ENCODE results near the gene CACNB2.

The CACNB2 gene

DNA sequence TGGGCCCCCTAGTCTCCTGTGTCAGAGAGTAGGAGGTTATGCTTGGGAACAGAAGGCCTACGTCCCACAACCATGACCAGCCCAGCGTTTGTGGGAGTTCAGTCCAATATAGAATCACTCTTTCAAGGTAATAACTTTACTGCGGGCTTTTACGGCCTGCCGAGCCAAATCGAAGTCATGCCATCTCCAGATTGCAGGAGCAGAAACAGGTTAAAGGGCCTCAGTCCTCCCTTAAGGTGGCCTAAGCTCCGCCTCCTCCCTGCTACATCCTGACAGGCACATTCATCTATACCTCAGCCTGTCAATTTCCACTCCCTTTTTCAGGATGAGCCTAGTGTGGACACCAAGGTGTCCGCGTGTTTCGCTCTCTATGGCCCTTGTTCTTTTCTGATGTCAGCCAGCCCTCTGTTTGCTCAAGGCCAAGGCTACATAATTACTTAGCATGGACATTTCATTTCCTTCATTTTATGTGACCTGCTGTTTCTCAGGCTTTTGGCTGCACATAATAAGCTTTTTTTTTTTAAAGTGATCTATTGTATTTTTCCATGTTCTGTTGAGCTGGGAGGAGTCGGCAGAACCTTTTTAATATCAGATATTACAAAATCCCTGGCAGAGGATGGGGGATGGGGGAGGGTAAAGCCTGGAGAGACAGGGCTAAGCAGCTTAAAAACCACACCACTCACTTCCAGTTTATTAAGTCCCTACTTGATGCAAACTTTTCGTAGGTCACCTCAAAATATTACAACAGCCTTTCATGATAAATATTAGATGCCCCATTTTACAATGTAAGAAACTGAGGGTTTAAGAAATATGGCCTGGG, 84.6 kb downstream of the CACNB2 start:
- DNase-seq (no peak), ATAC-seq (no peak)
- Mint-ChIP-seq H3K4me1 (no peaks in the 10 kb centered on the region), H3K27ac (no peak overlapping the region), H3K9me3 (no peaks in the 10 kb centered on the region), H3K4me3 (no peak overlapping the region), H3K27me3 (peaks cover 6% of the 10 kb centered on the region)

DNA sequence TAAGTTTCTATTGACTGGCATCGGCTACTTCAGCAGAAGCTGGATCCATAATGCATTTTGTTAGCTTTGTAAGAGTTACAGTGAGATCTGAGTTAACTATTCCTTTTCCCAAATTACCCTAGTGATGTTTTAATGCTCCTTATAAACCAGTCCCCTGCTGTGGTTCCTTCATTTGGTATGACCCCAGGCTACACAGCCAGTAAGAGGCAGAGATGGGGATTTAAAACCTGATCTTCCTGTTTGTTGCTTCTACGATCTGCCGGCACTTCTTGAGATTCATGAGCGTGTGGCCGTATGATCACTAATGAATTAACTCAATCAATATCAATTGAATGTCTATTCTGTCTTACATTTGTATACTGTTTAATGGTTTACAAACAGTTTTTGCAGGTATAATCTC, 86.1 kb downstream of the CACNB2 start:
- no peaks in the 10 kb centered on the region for H3K4me1 Mint-ChIP-seq
- ATAC-seq (no peak), DNase-seq (no peak)
- peaks cover 6% of the 10 kb centered on the region for H3K27me3 Mint-ChIP-seq
- no peak overlapping the region for H3K27ac Mint-ChIP-seq
- no peak overlapping the region for H3K4me3 Mint-ChIP-seq
- H3K9me3 Mint-ChIP-seq: no peaks in the 10 kb centered on the region

DNA sequence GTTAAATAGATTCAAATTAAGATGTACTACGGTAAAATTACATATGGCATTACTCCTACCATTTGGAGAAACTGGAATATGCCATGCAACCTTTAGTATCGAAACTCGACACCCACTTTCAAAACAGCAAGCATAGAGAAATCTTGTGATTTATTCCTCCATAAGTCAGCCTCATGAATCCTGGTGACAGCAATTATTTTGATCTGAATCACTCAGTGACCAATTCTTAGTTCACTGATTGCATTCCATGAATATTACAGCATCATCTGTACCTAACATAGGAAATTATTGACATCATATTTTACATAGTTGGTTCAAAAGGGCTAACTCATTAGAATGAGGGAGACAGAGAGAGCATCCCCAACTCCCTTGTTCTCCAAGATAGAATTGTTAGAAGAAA, 89.6 kb downstream of the CACNB2 start:
- Mint-ChIP-seq H3K4me1 (no peaks in the 10 kb centered on the region), H3K27me3 (peaks cover 14% of the 10 kb centered on the region), H3K4me3 (no peak overlapping the region), H3K27ac (no peak overlapping the region), H3K9me3 (peaks cover 0 to 5% of the 10 kb centered on the region in 2 donors)
- ATAC-seq (no peak), DNase-seq (no peak)

DNA sequence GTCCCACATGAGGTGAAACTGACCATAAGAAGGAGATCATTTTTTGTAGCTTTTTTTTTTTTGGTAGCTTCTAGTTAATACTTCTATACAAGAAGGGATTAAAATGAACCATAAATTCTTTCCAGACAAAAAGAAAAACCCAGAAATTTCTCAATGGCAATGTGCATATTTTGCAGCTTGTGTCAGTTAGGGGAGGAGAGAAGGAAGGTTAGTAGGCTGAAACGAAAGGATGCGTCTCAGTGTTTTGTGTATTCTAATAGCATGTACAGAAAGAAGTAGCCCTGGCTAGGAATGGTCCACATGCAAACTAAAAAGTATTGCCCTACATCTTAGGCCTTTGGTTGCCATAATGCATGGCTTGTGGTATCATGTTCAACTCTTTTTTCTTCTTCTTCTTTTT, 90.6 kb downstream of the CACNB2 start:
- ATAC-seq (no peak), DNase-seq (no peak)
- H3K4me3 Mint-ChIP-seq: no peak overlapping the region
- peaks cover 0 to 5% of the 10 kb centered on the region in 2 donors for H3K9me3 Mint-ChIP-seq
- no peaks in the 10 kb centered on the region for H3K4me1 Mint-ChIP-seq
- H3K27me3 Mint-ChIP-seq: peaks cover 15% of the 10 kb centered on the region
- H3K27ac Mint-ChIP-seq: no peak overlapping the region

DNA sequence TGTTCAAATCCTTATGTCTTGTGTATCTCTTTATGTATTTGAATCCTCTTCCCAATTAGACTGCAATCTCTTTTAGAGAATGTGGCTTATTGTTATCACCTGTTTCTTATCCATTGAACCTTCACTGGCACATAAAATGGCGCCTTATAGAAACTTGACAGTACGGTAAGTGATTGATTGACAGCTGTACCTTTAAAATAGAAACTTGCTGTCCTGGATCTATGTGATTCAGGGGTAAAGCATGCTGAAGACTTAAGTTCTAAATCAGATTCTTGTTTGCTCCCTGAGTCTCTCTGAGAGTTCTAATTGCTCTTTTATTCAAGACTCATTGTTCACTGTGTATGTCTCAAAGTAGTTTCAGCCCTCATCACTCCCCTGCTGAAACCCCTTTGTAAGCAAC, 91.3 kb downstream of the CACNB2 start:
- Mint-ChIP-seq H3K9me3 (peaks cover 0 to 5% of the 10 kb centered on the region in 2 donors), H3K27ac (no peak overlapping the region), H3K27me3 (peaks cover 15% of the 10 kb centered on the region), H3K4me3 (no peak overlapping the region), H3K4me1 (no peaks in the 10 kb centered on the region)
- DNase-seq (no peak), ATAC-seq (no peak)

DNA sequence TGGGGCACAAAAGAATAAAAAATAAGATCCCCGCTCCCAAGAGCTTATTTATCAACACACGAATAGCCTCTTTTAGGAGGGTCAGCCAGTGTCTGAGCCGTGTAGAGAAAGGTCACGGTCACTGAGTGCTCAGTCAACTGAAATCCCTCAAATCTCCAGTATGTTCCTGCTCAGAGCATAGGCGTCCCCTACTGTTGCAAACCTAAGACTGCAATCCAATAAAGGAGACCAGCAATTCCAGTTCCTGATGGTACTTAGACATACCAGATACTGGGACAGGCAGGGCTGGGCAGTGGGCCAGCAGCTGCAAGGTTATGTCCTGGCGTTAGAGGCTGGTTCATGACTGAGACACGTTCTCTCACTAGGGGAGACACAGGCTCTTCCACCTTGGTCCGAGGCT, 93.6 kb downstream of the CACNB2 start:
- ATAC-seq (no peak), DNase-seq (no peak)
- Mint-ChIP-seq H3K9me3 (peaks cover 0 to 5% of the 10 kb centered on the region in 2 donors), H3K27me3 (peaks cover 8% of the 10 kb centered on the region), H3K4me1 (no peaks in the 10 kb centered on the region), H3K27ac (no peak overlapping the region), H3K4me3 (no peak overlapping the region)

DNA sequence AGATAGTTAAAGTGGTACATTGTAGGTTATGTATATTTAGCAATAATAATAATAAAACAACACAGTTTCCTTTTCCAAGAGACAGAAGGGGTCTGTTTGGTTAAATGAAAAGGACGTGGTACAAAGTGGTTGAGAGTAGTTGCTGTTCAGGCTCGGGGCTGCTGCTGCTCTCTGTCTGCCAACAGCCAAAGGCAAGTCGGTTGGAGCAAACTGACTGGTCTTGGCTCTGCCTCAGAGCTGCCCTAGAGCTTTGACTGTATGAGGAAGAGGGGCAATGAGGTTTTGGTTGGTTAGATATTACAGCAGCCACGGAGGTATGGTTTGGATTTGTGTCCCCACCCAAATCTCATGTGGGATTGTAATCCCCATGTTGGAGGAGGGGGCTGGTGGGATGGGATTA, 95.3 kb downstream of the CACNB2 start:
- ATAC-seq (no peak), DNase-seq (no peak)
- no peaks in the 10 kb centered on the region for H3K4me1 Mint-ChIP-seq
- H3K27ac Mint-ChIP-seq: no peak overlapping the region
- H3K9me3 Mint-ChIP-seq: peaks cover 0 to 5% of the 10 kb centered on the region in 2 donors
- no peak overlapping the region for H3K4me3 Mint-ChIP-seq
- peaks cover 8% of the 10 kb centered on the region for H3K27me3 Mint-ChIP-seq

DNA sequence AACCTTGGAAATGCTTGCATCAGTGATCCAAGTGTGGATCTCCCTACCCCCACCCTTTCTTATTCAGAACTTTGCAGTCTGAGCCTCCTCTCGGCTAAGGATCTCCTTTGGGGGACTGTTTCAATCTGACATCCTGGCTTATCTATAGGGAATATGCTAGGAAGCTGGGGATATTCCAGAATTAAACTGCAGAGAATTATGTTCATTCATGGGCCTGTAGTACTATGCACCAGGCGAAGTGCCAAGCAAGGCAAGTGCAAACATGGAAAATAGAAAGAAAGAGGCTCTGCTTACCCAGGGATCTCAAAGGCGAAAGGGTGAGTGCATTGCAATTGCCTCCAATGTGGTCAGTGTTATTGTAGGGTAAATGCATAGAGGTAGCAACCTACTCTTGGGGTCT, 96.5 kb downstream of the CACNB2 start:
- no peaks in the 10 kb centered on the region for H3K4me1 Mint-ChIP-seq
- DNase-seq (no peak), ATAC-seq (no peak)
- peaks cover 0 to 5% of the 10 kb centered on the region in 2 donors for H3K9me3 Mint-ChIP-seq
- peaks cover 8% of the 10 kb centered on the region for H3K27me3 Mint-ChIP-seq
- no peak overlapping the region for H3K27ac Mint-ChIP-seq
- no peak overlapping the region for H3K4me3 Mint-ChIP-seq

DNA sequence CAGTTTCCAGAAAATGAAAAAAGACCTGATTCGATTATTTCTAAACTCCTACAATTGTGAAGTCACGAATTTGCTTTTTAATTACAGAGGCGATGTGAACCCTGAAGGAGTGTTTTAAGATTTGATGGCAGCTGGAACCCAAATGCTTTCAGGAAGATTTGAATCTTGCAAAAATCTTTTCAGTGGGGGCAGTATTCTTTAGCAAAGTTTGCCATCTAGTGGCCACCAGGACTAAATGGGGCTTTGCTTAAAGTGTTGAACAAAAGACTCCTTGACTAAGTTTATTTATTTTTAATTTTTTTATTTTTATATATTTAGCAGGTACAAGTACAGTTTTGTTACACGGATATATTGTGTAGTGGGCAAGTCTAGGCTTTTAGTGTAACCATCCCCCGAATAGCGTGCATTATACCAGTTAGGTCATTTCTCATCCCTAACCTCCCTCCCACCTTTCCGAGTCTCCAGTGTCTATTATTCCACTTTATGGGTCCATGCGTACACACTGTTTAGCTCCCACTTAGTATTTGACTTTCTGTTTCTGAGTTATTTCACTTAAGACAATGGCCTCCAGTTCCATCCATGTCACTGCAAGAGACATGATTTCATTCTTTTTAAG, 98.8 kb downstream of the CACNB2 start:
- no peak for ATAC-seq
- peaks cover 0 to 5% of the 10 kb centered on the region in 2 donors for H3K9me3 Mint-ChIP-seq
- peaks cover 8% of the 10 kb centered on the region for H3K27me3 Mint-ChIP-seq
- no peak for DNase-seq
- no peaks in the 10 kb centered on the region for H3K4me1 Mint-ChIP-seq
- no peak overlapping the region for H3K27ac Mint-ChIP-seq
- no peak overlapping the region for H3K4me3 Mint-ChIP-seq

DNA sequence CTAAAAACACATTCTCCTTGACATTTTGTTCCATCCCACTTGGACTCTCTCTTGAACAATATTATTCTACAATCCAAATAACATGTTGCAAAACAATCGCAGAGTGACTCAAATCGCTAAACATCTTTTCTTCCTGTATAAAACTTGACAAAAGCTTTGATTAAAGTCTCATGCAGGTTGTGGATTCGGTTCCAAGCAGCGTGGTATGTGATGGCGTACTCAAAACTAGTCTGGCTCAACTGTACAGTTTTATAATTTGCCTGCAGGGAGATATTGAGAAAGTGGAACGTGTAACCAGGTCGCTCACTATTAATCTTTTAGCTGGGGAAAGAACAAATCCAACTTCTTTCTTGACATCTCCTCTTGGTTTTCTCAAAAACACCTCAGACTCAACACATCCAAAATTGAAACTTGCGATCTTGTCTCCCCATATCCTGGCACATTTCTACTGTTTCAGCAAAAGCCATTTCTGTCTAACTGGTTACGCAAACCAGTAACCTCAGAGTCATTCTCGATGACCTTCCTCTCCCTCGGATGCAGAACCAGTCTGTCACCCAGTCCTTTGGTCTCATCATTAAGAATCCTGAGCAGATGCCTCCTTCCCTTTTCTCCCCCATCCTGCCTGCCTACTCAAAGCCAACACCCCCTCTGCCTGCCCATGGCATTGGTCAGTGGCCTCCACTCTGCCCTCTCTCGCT, 100.1 kb downstream of the CACNB2 start:
- Mint-ChIP-seq H3K9me3 (no peaks in the 10 kb centered on the region), H3K4me3 (no peak overlapping the region), H3K4me1 (no peaks in the 10 kb centered on the region), H3K27ac (no peak overlapping the region), H3K27me3 (no peaks in the 10 kb centered on the region)
- ATAC-seq (no peak), DNase-seq (no peak)

DNA sequence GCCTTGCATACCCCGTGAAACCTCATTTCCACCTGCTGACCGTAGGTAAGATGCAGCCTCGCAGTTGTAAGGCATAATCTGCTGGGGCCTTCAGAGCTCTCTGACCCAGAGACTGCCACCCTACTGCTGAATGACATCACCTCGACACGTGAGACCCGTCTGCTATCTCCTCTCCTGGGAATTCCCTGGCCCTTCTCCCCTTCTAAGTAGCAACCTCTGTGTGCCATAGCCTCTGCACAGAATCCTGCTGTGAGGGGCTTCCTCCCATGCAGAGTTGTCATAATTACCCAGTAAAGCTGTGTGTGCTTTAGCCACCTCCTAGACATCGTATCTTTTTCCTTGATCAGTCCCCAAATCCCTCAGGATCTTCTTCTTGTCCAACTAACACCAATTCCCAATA, 106.7 kb downstream of the CACNB2 start:
- Mint-ChIP-seq H3K9me3 (no peaks in the 10 kb centered on the region), H3K27ac (no peak overlapping the region), H3K27me3 (no peaks in the 10 kb centered on the region), H3K4me1 (no peaks in the 10 kb centered on the region), H3K4me3 (no peak overlapping the region)
- no peak for ATAC-seq
- no peak for DNase-seq

DNA sequence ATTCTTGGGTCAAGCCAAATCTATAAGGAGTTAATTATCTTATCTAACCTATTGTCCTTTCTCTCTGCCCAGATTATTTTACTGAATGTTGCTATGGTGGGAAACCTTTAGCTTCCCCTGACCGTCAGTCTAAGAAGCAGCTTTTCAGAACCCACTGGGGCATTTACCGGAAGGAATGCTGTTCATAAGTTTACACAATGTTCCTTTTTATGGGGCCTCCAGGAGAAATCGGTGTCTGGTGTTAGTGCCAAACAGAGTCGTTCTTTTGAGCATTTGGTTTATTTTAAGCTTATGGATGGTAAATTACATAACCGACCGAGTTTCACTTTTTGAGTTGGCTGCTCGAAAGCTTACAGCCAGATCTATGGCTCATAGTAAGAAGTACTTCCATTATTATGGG, 111.9 kb downstream of the CACNB2 start:
- no peak for ATAC-seq
- Mint-ChIP-seq H3K4me1 (no peaks in the 10 kb centered on the region), H3K9me3 (no peaks in the 10 kb centered on the region), H3K4me3 (no peak overlapping the region), H3K27ac (no peak overlapping the region), H3K27me3 (no peaks in the 10 kb centered on the region)
- DNase-seq: no peak

DNA sequence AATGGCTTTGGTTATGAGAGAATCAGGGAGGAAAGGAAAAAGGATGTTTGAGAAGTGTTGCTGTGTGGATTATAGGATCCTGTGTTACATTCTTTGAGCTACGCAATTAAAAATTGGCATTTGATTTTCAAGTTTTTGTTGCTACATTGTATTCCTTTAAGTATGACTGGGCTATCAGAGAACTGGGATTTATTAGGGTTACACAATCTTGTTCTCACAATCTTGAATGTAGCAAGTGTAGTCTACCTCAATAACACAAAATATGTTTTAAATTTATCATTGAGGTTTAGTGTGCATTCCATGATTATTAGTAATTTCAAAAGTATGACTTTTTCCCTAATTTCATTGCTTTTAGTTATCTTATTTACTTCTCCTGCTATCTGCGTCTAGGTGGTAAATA, 113.9 kb downstream of the CACNB2 start:
- Mint-ChIP-seq H3K4me3 (no peak overlapping the region), H3K27me3 (no peaks in the 10 kb centered on the region), H3K9me3 (no peaks in the 10 kb centered on the region), H3K4me1 (no peaks in the 10 kb centered on the region), H3K27ac (no peak overlapping the region)
- no peak for DNase-seq
- no peak for ATAC-seq

DNA sequence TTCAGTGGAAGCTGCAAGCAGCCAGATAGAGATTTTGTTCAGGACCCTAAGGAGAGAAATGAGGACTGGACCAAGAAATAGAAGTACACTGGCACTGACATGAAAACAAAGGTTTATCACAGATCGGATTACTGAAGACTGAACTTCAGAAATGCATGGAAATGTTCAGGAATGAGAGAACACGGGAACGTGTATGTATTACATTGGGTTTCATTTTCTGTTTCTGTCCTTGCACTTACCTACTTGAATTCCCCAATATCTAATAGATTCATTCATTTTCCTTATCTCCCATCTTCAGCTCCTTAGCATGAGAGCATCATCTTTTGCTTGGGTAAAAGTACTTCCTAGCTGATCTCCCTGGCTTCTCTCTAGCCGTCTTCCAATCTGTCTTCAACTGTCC, 114.5 kb downstream of the CACNB2 start:
- no peaks in the 10 kb centered on the region for H3K4me1 Mint-ChIP-seq
- no peak overlapping the region for H3K27ac Mint-ChIP-seq
- H3K9me3 Mint-ChIP-seq: no peaks in the 10 kb centered on the region
- no peak overlapping the region for H3K4me3 Mint-ChIP-seq
- DNase-seq (no peak), ATAC-seq (no peak)
- H3K27me3 Mint-ChIP-seq: no peaks in the 10 kb centered on the region

DNA sequence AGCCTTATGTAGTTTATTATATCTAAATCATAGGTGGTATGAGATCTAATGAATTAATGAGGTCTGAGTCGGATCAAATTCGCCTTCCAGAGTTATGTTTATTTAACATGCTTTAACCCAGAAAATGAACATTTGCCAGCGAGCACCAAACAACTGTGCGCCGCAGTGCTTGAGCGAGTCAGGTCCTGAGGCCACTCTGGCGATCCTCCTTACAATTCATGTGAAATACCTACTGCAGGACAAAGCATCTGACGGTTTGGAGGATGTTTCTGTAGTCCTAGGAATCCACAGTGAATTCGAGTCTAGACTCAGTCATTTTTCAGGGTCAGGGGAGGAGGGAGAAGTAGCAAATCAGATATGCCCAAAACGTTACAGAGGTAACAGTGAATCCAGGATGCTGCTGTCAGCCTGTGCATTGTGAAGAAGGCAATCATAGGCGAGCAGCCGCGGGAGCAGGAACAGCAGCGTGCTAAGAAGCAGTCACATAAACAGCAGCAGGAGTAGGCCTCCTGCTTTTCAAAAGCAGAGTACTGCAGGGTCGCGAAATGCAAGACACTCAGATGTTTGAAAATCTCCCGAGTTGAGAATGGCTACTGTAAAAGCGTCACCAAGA, 120.2 kb downstream of the CACNB2 start:
- H3K4me3 Mint-ChIP-seq: no peak overlapping the region
- DNase-seq (no peak), ATAC-seq (no peak)
- H3K4me1 Mint-ChIP-seq: no peaks in the 10 kb centered on the region
- no peaks in the 10 kb centered on the region for H3K9me3 Mint-ChIP-seq
- H3K27me3 Mint-ChIP-seq: no peaks in the 10 kb centered on the region
- H3K27ac Mint-ChIP-seq: no peak overlapping the region

DNA sequence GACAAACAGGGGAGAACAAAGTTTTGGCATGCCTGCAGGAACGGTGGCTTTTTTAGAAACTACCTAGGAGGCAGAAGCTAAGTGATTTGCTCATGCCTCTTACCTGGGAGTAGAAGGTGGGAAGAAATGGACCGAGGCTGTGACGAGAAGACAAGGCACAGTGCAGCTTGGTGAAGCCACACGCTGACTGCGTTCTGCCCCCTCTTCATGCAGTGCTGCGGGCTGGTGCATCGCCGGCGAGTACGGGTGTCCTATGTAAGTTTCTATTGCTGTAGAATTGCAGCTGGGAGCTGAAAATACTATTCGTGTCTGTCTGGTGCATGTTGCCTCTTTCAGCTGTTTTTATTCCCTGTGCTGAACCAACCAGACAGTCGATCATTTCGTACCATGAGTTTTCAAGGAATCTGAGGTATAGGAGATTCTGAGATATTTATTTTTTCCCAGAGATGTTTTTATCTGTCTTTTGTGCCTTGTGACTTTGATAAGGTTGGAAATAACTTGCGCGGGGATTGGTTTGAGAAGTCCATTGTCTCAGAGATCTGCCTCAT, 120.9 kb downstream of the CACNB2 start:
- DNase-seq: no peak

More for the DNA sequence above, 120.9 kb downstream of the CACNB2 start:
- H3K4me1 Mint-ChIP-seq: no peaks in the 10 kb centered on the region
- H3K9me3 Mint-ChIP-seq: no peaks in the 10 kb centered on the region
- no peak for ATAC-seq
- H3K27ac Mint-ChIP-seq: no peak overlapping the region
- no peak overlapping the region for H3K4me3 Mint-ChIP-seq
- H3K27me3 Mint-ChIP-seq: no peaks in the 10 kb centered on the region

All from stimulated activated naive CD8-positive, alpha-beta T cell treated with anti-CD3 and anti-CD28 coated beads, Interleukin-15, amount 100 ng/mL, for 72 hours (primary cell).